H1 (cell line): Measurements from ENCODE around the gene MDFIC. TPM values are rescaled to one million over a fixed set of nuclear protein-coding genes. Genes with fewer than 3 reads are reported as not detected.

ENCODE experiments used
- CTCF ChIA-PET: fragments of 300-600 bp; sonication (Branson Sonifier 250); formaldehyde crosslinking; loops from one replicate; lab custom pipeline; 2021; ENCODE audit not compliant: partially characterized antibody; lab: Charles Lee
- POLR2A ChIA-PET: fragments of 300-600 bp; sonication (Branson Sonifier 250); formaldehyde crosslinking; loops from one replicate; lab custom pipeline; 2021; ENCODE audit warnings: inconsistent platforms; ENCODE audit not compliant: partially characterized antibody; lab: Charles Lee
- DNase-seq, 2 experiments: peaks; one replicate each; pipeline versions ENCODE4 v3.0.0 to v3.0.0-alpha.2; 2010 to 2022; ENCODE audit warnings: low spot score in 2 of 2, low read depth in 1 of 2, mixed read lengths in 1 of 2
- FAIRE-seq: peaks from 2 replicates; lab custom pipeline; 2011; peaks lifted over from hg19 to GRCh38; lab: Jason Lieb, UNC
- H2AFZ ChIP-seq: 2 replicates; pipeline ENCODE4 v1.8.1; 2012; ENCODE audit warnings: low read length, inconsistent platforms
- H2AK5ac ChIP-seq: 2 replicates; pipeline ENCODE4 v1.6.1; 2013; ENCODE audit warnings: low read depth, low read length
- H2BK120ac ChIP-seq: replicated peaks from 2 replicates; pipeline ENCODE3; 2013; ENCODE audit warnings: low read depth, low read length, inconsistent platforms
- H2BK12ac ChIP-seq: 2 replicates; pipeline ENCODE4 v1.6.1; 2013; ENCODE audit warnings: low read depth, low read length
- H2BK15ac ChIP-seq: 2 replicates; pipeline ENCODE4 v1.6.1; 2013; ENCODE audit warnings: low read length
- H2BK20ac ChIP-seq: 2 replicates; pipeline ENCODE4 v1.6.1; 2013; ENCODE audit warnings: low read length
- H2BK5ac ChIP-seq: 2 replicates; pipeline ENCODE4 v1.6.1; 2013; ENCODE audit warnings: low read depth, low read length
- H3K14ac ChIP-seq: 2 replicates; pipeline ENCODE4 v1.6.1; 2013; ENCODE audit warnings: inconsistent platforms; ENCODE audit not compliant: insufficient read length
- H3K18ac ChIP-seq: 2 replicates; pipeline ENCODE4 v1.6.1; 2013; ENCODE audit warnings: low read length; ENCODE audit errors: extremely low read depth
- H3K23ac ChIP-seq: 2 replicates; pipeline ENCODE4 v1.6.1; 2013; ENCODE audit warnings: inconsistent platforms; ENCODE audit not compliant: insufficient read length
- H3K23me2 ChIP-seq: 2 replicates; pipeline ENCODE4 v1.6.1; 2013; ENCODE audit warnings: low read depth, low read length
- H3K27ac ChIP-seq: 2 replicates; pipeline ENCODE4 v1.6.1; 2011; ENCODE audit warnings: low read depth, low read length, inconsistent platforms
- H3K27me3 ChIP-seq, 4 experiments: replicated peaks in 1 of 4; 1 replicate in 1 of 4; 2 replicates in 3 of 4; pipeline versions ENCODE4 v1.6.1 to v1.8.1; 2011 to 2013; ENCODE audit warnings: low read length in 3 of 4, mild to moderate bottlenecking in 3 of 4, inconsistent platforms in 2 of 4, mixed read lengths in 2 of 4, moderate library complexity in 1 of 4; ENCODE audit not compliant: control insufficient read depth in 3 of 4, insufficient read depth in 3 of 4; ENCODE audit errors: extremely low read depth in 1 of 4
- H3K36me3 ChIP-seq, 4 experiments: 2 replicates each; pipeline versions ENCODE4 v1.6.1 to v1.8.1; 2011 to 2013; ENCODE audit warnings: mild to moderate bottlenecking in 4 of 4, low read length in 3 of 4, moderate library complexity in 2 of 4, control low read depth in 1 of 4, inconsistent platforms in 1 of 4; ENCODE audit not compliant: insufficient read depth in 4 of 4, control insufficient read depth in 2 of 4
- H3K4ac ChIP-seq: replicated peaks from 2 replicates; pipeline ENCODE3; 2013; ENCODE audit warnings: low read length, low read depth, mixed read lengths, inconsistent platforms; ENCODE audit not compliant: insufficient read length
- H3K4me1 ChIP-seq, 4 experiments: replicated peaks in 1 of 4; 1 replicate in 1 of 4; 2 replicates in 3 of 4; pipeline versions ENCODE4 v1.6.1 to v1.8.1; 2011 to 2013; ENCODE audit warnings: low read length in 3 of 4, inconsistent platforms in 2 of 4, mixed read lengths in 1 of 4; ENCODE audit not compliant: insufficient read depth in 4 of 4, control insufficient read depth in 3 of 4
- H3K4me2 ChIP-seq, 2 experiments: 2 replicates each; pipeline versions ENCODE4 v1.6.1 to v1.8.1; 2011 to 2013; ENCODE audit warnings: low read depth in 2 of 2, low read length in 2 of 2, control low read depth in 1 of 2, inconsistent platforms in 1 of 2, mild to moderate bottlenecking in 1 of 2; ENCODE audit not compliant: insufficient read depth in 1 of 2
- H3K4me3 ChIP-seq, 4 experiments: fragments of 200-600, 300-600 bp in 1 of 4; sonication (generic), shearing (Covaris generic), sonication (Bioruptor Twin) in 1 of 4; 2 replicates each; pipeline versions ENCODE4 v1.5.1 to v1.8.1; 2011 to 2016; ENCODE audit warnings: low read length in 4 of 4, low read depth in 3 of 4, control low read depth in 2 of 4, inconsistent platforms in 2 of 4, mild to moderate bottlenecking in 2 of 4, mixed read lengths in 1 of 4, moderate library complexity in 1 of 4; ENCODE audit not compliant: insufficient read depth in 2 of 4; ENCODE audit errors: extremely low read depth in 1 of 4
- H3K56ac ChIP-seq: replicated peaks from 2 replicates; pipeline ENCODE3; 2013; ENCODE audit warnings: low read depth, mild to moderate bottlenecking, mixed read lengths, low read length, inconsistent platforms; ENCODE audit not compliant: insufficient read length
- H3K79me1 ChIP-seq: 2 replicates; pipeline ENCODE4 v1.6.1; 2013; ENCODE audit warnings: low read depth, low read length, control low read depth
- H3K79me2 ChIP-seq, 2 experiments: 2 replicates each; pipeline versions ENCODE4 v1.6.1 to v1.8.1; 2012 to 2013; ENCODE audit warnings: low read length in 2 of 2, mild to moderate bottlenecking in 2 of 2, inconsistent platforms in 1 of 2; ENCODE audit not compliant: insufficient read depth in 2 of 2, control insufficient read depth in 1 of 2
- H3K9ac ChIP-seq, 4 experiments: replicated peaks in 1 of 4; 1 replicate in 1 of 4; 2 replicates in 3 of 4; pipeline versions ENCODE4 v1.6.1 to v1.8.1; 2011 to 2013; ENCODE audit warnings: low read depth in 3 of 4, low read length in 3 of 4, control low read depth in 2 of 4, mild to moderate bottlenecking in 2 of 4, moderate library complexity in 2 of 4, inconsistent platforms in 1 of 4; ENCODE audit errors: extremely low read depth in 1 of 4
- H3K9me3 ChIP-seq, 2 experiments: 2 replicates each; pipeline versions ENCODE4 v1.6.1 to v1.8.1; 2012 to 2013; ENCODE audit warnings: mild to moderate bottlenecking in 2 of 2, moderate library complexity in 2 of 2, control low read depth in 1 of 2, inconsistent platforms in 1 of 2, low read depth in 1 of 2, low read length in 1 of 2, mixed read lengths in 1 of 2; ENCODE audit not compliant: insufficient read depth in 2 of 2
- H4K20me1 ChIP-seq, 2 experiments: replicated peaks in 1 of 2; 2 replicates each; pipeline versions ENCODE3 to v1.8.1; 2011 to 2013; ENCODE audit warnings: inconsistent platforms in 2 of 2, low read length in 2 of 2, mild to moderate bottlenecking in 1 of 2; ENCODE audit not compliant: insufficient read depth in 2 of 2, control insufficient read depth in 1 of 2
- H4K5ac ChIP-seq: 2 replicates; pipeline ENCODE4 v1.6.1; 2013; ENCODE audit warnings: low read length, low read depth, mixed read lengths, inconsistent platforms; ENCODE audit not compliant: insufficient read length
- H4K8ac ChIP-seq: 2 replicates; pipeline ENCODE4 v1.8.0; 2013; ENCODE audit warnings: mild to moderate bottlenecking, moderate library complexity, low read length, inconsistent platforms; ENCODE audit not compliant: insufficient read depth; ENCODE audit errors: extremely low read depth
- H4K91ac ChIP-seq: replicated peaks from 2 replicates; pipeline ENCODE3; 2013; ENCODE audit warnings: low read length, mixed read lengths, inconsistent platforms; ENCODE audit not compliant: insufficient read length
- CBX8 ChIP-seq: fragments of 300-800, 300-1000 bp; sonication (generic); IDR thresholded peaks from 2 replicates; pipeline ENCODE4 v1.7.1; 2016; ENCODE audit warnings: low read depth, low read length, borderline replicate concordance
- CREB1 ChIP-seq: IDR thresholded peaks from 2 replicates; pipeline ENCODE4 v1.6.1; 2012; ENCODE audit warnings: inconsistent platforms
- KDM1A ChIP-seq: fragments of 200-600, 300-600 bp; sonication (generic); IDR thresholded peaks from 2 replicates; pipeline ENCODE4 v1.7.1; 2016; ENCODE audit warnings: mild to moderate bottlenecking, low read length, borderline replicate concordance
- POLR2A ChIP-seq, 2 experiments: IDR thresholded peaks; 1 replicate in 1 of 2; 2 replicates in 1 of 2; pipeline ENCODE4 v1.6.1; 2011; ENCODE audit warnings: low read depth in 2 of 2, low read length in 2 of 2, mild to moderate bottlenecking in 2 of 2; ENCODE audit errors: control extremely low read depth in 1 of 2
- POU5F1 ChIP-seq: IDR thresholded peaks from 2 replicates; pipeline ENCODE4 v1.6.1; 2011; ENCODE audit warnings: low read depth, mild to moderate bottlenecking, low read length, moderate library complexity
- SIN3A ChIP-seq, 2 experiments: IDR thresholded peaks in 1 of 2; conservative IDR thresholded peaks in 1 of 2; 2 replicates each; pipeline ENCODE4 v1.6.1; 2011 to 2012; ENCODE audit warnings: low read length in 2 of 2, improper control_type of control experiment in 1 of 2, low read depth in 1 of 2, mild to moderate bottlenecking in 1 of 2
- SP2 ChIP-seq: IDR thresholded peaks from 2 replicates; pipeline ENCODE4 v1.6.1; 2012; ENCODE audit warnings: mild to moderate bottlenecking, low read length, inconsistent platforms
- TCF12 ChIP-seq: IDR thresholded peaks from 2 replicates; pipeline ENCODE4 v1.6.1; 2011; ENCODE audit warnings: low read depth, mild to moderate bottlenecking, low read length
- WGBS, 2 experiments: shearing (Covaris generic) in 1 of 2; methylation state at CpG; one replicate each; pipeline versions ENCODE4 v1.1.6 to v1.1.7; 2013 to 2015; ENCODE audit warnings: low lambda C conversion rate in 2 of 2, mixed read lengths in 2 of 2, inconsistent platforms in 1 of 2, low coverage in 1 of 2, missing lambda C conversion rate in 1 of 2; ENCODE audit not compliant: insufficient replicate concordance in 2 of 2, insufficient coverage in 1 of 2, insufficient read length in 1 of 2; ENCODE audit errors: extremely low coverage in 1 of 2, missing lambda C conversion rate in 1 of 2; 5-methylcytosine and 5-hydroxymethylcytosine counted together
- polyA plus RNA-seq, 7 experiments: library from polyadenylated mRNA; depleted of rRNA in 3 of 7; stranded (reverse) in 5 of 7; unstranded in 2 of 7; fragments of >200 nt in 5 of 7; fragments of 200-250 nt in 2 of 7; gene quantifications; 1 replicate in 5 of 7; 2 replicates in 1 of 7; 4 replicates in 1 of 7; pipeline versions ENCODE4 v1.2.1 to v1.2.3, GENCODE V29; 2011 to 2013; ENCODE audit warnings: missing spikeins in 2 of 7, mixed read lengths in 2 of 7
- total RNA-seq: library from RNA; stranded (reverse); fragmentation: NEBNext Ultra II Directional; extraction: Animal tissue kit (Norgen Biotek cat#: 25700); gene quantifications from 2 replicates; pipeline ENCODE4 v1.2.1, GENCODE V29; 2021
- TF ChIP-seq, protein P1 (sequence below): IDR thresholded peaks from 2 replicates; pipeline ENCODE4 v1.6.1; 2012; ENCODE audit warnings: inconsistent platforms

MDFIC gene
- total and polyA plus RNA-seq, 2 of the 8 experiments (the other 6 are each of a cell fraction or from before 2014, with no cell fraction given), result 2.3 to 11.4 TPM

DNA sequence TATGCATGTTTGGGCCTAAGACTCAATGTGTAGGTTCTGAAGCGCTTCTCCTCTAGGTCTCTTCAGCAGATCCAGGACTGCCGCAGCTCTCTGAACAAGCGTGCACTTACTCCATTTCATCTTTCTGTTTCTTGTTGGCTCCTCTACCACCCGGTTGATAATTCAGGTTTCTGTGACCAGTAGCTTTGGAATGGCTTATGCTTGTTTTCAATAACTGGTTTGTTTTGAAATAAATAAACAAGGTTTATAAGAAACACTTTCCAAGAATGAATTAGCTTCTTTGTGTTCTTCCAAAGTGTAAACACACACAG is 1.5 kb downstream of the MDFIC start:
- H3K79me2 ChIP-seq, result no peaks in the 10 kb centered on the region
- H3K27me3 ChIP-seq, result peaks cover 0 to 2% (median 0%) of the 10 kb centered on the region in 4 experiments; a peak in 1 of 7 replicates
- H3K36me3 ChIP-seq, result no peaks in the 10 kb centered on the region
- no peak overlapping the region for H2BK12ac ChIP-seq
- H3K23ac ChIP-seq, result no peak overlapping the region
- peaks cover 7% of the 10 kb centered on the region for H3K23me2 ChIP-seq
- peak overlapping the region; percentile 81 to 95 for H3K4me2 ChIP-seq
- H2AK5ac ChIP-seq, result no peak overlapping the region
- no peak overlapping the region for H2BK15ac ChIP-seq
- CTCF ChIA-PET, result interaction anchor here (1.1 to 2.5 kb wide), 5 partner anchors 16 to 210 kb away, joined by 3 to 11 read pairs (median 3); no protein-coding TSS in a partner anchor
- H2BK5ac ChIP-seq, result no peak overlapping the region
- H3K79me1 ChIP-seq, result no peaks in the 10 kb centered on the region
- H3K56ac ChIP-seq, result no peak overlapping the region
- H4K5ac ChIP-seq, result no peak overlapping the region
- peak overlapping the region in 1 of 4 experiments; percentile 45; a peak in 1 of 7 replicates for H3K9ac ChIP-seq
- H2BK20ac ChIP-seq, result no peak overlapping the region
- no peak overlapping the region for H4K91ac ChIP-seq
- H2BK120ac ChIP-seq, result no peak overlapping the region
- H3K4ac ChIP-seq, result no peak overlapping the region
- peaks cover 0 to 15% (median 4%) of the 10 kb centered on the region in 4 experiments; a peak in 5 of 7 replicates for H3K4me1 ChIP-seq
- no peaks in the 10 kb centered on the region for H4K20me1 ChIP-seq
- no peak overlapping the region for H4K8ac ChIP-seq
- POLR2A ChIA-PET, result interaction anchor here (0.8 kb wide), 1 partner anchor 840 kb away, joined by 3 read pairs; no protein-coding TSS in a partner anchor
- no peak overlapping the region for H3K27ac ChIP-seq
- no peak overlapping the region for H3K14ac ChIP-seq
- H3K4me3 ChIP-seq, result peak overlapping the region; percentile 67 to 82 (median 74)
- H2AFZ ChIP-seq, result peak overlapping the region; percentile 77; the same call in 1 of the 2 replicates
- 21% methylated on average over 4 of the region's 4 CpGs; no CpG with 5 or more reads in 1 of the 2 experiments for WGBS, 2 experiments
- DNase-seq, result no peak
- no peak overlapping the region for H3K18ac ChIP-seq
- H3K9me3 ChIP-seq, result no peaks in the 10 kb centered on the region
- no peak for FAIRE-seq
- TF ChIP-seq CBX8 (no peak), SP2 (no peak), CREB1 (no peak), POLR2A (IDR thresholded peaks at IDR 0.05; ENCODE audit: control extremely low read depth in 1 of 2, low read depth in 2 of 2, low read length in 2 of 2) (no peak), POU5F1 (no peak), TCF12 (no peak), KDM1A (no peak), SIN3A (conservative IDR thresholded peaks at IDR 0.05 in 1 of 2, IDR thresholded peaks at IDR 0.05 in 1 of 2; ENCODE audit: low read depth in 1 of 2, low read length in 2 of 2) (no peak; a peak in 1 of 4 replicates)
- TF ChIP-seq, protein P1, sequence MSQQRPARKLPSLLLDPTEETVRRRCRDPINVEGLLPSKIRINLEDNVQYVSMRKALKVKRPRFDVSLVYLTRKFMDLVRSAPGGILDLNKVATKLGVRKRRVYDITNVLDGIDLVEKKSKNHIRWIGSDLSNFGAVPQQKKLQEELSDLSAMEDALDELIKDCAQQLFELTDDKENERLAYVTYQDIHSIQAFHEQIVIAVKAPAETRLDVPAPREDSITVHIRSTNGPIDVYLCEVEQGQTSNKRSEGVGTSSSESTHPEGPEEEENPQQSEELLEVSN, result no peak
